ENCODE measurements around the gene OR8D2. TPM values are rescaled to one million over a fixed set of nuclear protein-coding genes. Genes with fewer than 3 reads are reported as not detected.

The OR8D2 gene
- total RNA-seq, 4 donors from 2014 or later, result not detected

- no peaks in the 10 kb centered on the region for H3K27me3 ChIP-seq
- DNase-seq, result no peak
- intact Hi-C loops (cut with DNase I; ENCODE audit: low total_unique reads), result no loop called here
- no peaks in the 10 kb centered on the region for H3K4me1 ChIP-seq
- H3K36me3 ChIP-seq, result no peaks in the 10 kb centered on the region
- in situ Hi-C loops (cut with MboI; ENCODE audit: low sequenced_read_pairs in 4 of 4), result no loop called here
- H3K27ac ChIP-seq, result no peak overlapping the region
- no peak for ATAC-seq
- no peak overlapping the region for H3K4me3 ChIP-seq
- TF ChIP-seq CTCF (IDR thresholded peaks at IDR 0.05 in 4 of 5, conservative IDR thresholded peaks at IDR 0.05 in 1 of 5), result no peak
- no peak for TF ChIP-seq POLR2A (IDR thresholded peaks at IDR 0.05)
- H3K9me3 ChIP-seq, result no peaks in the 10 kb centered on the region
Measured at GRCh38 chr11:124310721-124311120, 9.3 kb downstream of the OR8D2 start.

- Histone ChIP-seq H3K36me3 (no peaks in the 10 kb centered on the region), H3K27me3 (no peaks in the 10 kb centered on the region), H3K9me3 (no peaks in the 10 kb centered on the region), H3K4me1 (no peaks in the 10 kb centered on the region), H3K27ac (no peak overlapping the region), H3K4me3 (no peak overlapping the region)
- in situ Hi-C loops (cut with MboI; ENCODE audit: low sequenced_read_pairs in 4 of 4) (no loop called here), intact Hi-C loops (cut with DNase I; ENCODE audit: low total_unique reads) (no loop called here)
- no peak for DNase-seq
- no peak for ATAC-seq
- TF ChIP-seq POLR2A (IDR thresholded peaks at IDR 0.05) (no peak), CTCF (IDR thresholded peaks at IDR 0.05 in 4 of 5, conservative IDR thresholded peaks at IDR 0.05 in 1 of 5) (no peak)
Measured at GRCh38 chr11:124307093-124307492, 12.9 kb downstream of the OR8D2 start.

- DNase-seq (no peak), ATAC-seq (no peak)
- Histone ChIP-seq H3K36me3 (no peaks in the 10 kb centered on the region), H3K27me3 (no peaks in the 10 kb centered on the region), H3K4me1 (no peaks in the 10 kb centered on the region), H3K9me3 (no peaks in the 10 kb centered on the region), H3K4me3 (no peak overlapping the region), H3K27ac (no peak overlapping the region)
- TF ChIP-seq POLR2A (IDR thresholded peaks at IDR 0.05) (no peak), CTCF (IDR thresholded peaks at IDR 0.05 in 4 of 5, conservative IDR thresholded peaks at IDR 0.05 in 1 of 5) (no peak)
- in situ Hi-C loops (cut with MboI; ENCODE audit: low sequenced_read_pairs in 4 of 4) (no loop called here), intact Hi-C loops (cut with DNase I; ENCODE audit: low total_unique reads) (no loop called here)
Measured at GRCh38 chr11:124302347-124303125, 17.5 kb downstream of the OR8D2 start.

- intact Hi-C loops (cut with DNase I; ENCODE audit: low total_unique reads), result no loop called here
- Histone ChIP-seq H3K27me3 (no peaks in the 10 kb centered on the region), H3K9me3 (no peaks in the 10 kb centered on the region), H3K4me1 (no peaks in the 10 kb centered on the region), H3K27ac (no peak overlapping the region), H3K4me3 (no peak overlapping the region), H3K36me3 (no peaks in the 10 kb centered on the region)
- TF ChIP-seq POLR2A (IDR thresholded peaks at IDR 0.05) (no peak), CTCF (IDR thresholded peaks at IDR 0.05 in 4 of 5, conservative IDR thresholded peaks at IDR 0.05 in 1 of 5) (no peak)
- in situ Hi-C loops (cut with MboI; ENCODE audit: low sequenced_read_pairs in 4 of 4), result no loop called here
- no peak for DNase-seq
- ATAC-seq, result no peak
Measured at GRCh38 chr11:124301548-124301947, 18.4 kb downstream of the OR8D2 start.

- no peaks in the 10 kb centered on the region for H3K4me1 ChIP-seq
- H3K9me3 ChIP-seq, result no peaks in the 10 kb centered on the region
- H3K27me3 ChIP-seq, result no peaks in the 10 kb centered on the region
- no peaks in the 10 kb centered on the region for H3K36me3 ChIP-seq
- no peak overlapping the region for H3K27ac ChIP-seq
- no peak overlapping the region for H3K4me3 ChIP-seq
- TF ChIP-seq CTCF (IDR thresholded peaks at IDR 0.05 in 4 of 5, conservative IDR thresholded peaks at IDR 0.05 in 1 of 5), result no peak
- no peak for TF ChIP-seq POLR2A (IDR thresholded peaks at IDR 0.05)
- intact Hi-C loops (cut with DNase I; ENCODE audit: low total_unique reads), result no loop called here
- DNase-seq (no peak), ATAC-seq (no peak)
- in situ Hi-C loops (cut with MboI; ENCODE audit: low sequenced_read_pairs in 4 of 4), result no loop called here
Measured at GRCh38 chr11:124297921-124298320, 22.1 kb downstream of the OR8D2 start.
